Measurements from ENCODE around the gene FBLN2.

FBLN2 gene

DNA sequence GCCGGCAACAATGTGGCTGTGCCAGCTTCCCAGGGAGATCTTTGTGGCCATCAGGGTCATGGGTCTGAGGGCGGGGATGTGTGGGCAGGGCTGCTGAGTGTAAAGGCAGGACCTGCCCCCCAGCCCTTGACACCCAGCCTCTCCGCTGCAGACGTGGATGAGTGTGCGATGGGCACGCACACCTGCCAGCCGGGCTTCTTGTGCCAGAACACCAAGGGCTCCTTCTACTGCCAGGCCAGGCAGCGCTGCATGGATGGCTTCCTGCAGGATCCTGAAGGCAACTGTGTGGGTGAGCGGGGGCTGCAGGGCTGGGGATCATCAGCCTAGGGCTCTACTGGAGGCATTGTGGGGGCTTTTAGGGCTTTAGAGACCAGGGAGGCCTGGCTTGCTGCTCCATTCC, 78.8 kb downstream of the FBLN2 start:
- DNase-seq, result no peak

- no peak for DNase-seq
Measured at GRCh38 chr3:13628432-13628831, 79.5 kb downstream of the FBLN2 start.

DNA sequence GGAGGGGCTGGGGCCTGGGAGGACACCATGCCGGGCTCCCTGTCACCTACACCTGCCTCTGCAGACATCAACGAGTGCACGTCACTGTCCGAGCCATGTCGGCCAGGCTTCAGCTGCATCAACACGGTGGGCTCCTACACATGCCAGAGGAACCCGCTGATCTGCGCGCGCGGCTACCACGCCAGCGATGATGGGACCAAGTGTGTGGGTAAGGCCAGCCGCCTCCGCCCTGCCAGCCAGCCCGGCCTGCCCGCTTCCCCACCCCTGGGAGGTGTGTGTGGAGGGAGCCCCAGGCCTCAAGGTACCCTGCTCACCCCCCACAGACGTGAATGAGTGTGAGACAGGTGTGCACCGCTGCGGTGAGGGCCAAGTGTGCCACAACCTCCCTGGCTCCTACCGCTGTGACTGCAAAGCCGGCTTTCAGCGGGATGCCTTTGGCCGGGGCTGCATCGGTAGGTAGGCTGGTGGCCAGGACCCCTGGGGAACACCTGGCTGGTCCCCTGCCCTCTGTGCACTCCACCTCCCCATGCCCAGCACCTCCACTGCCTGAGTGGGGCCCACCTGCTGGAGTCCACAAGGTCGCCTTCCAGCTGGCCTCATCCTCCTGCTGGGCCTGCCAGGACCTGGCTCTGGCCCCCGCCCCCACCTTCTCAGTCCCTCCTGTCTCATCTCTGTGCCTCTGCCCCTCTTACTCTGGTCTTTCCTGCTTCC, 80.1 kb downstream of the FBLN2 start:
- DNase-seq, result no peak

DNA sequence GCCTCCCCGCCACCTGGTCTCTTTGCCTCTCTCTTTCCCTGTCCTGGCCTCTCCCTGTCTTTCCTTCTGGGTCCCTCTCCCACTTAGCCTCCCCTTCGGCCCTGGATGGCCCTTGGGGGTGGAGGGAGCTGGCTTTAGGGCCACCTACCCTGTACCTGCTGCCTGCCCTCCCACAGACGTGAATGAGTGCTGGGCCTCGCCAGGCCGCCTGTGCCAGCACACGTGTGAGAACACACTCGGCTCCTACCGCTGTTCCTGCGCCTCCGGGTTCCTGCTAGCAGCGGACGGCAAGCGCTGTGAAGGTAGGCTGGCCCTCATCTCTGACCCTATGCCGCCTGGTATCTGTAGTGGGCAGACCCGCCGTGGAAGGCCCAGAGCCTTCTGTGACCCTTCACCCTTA, 80.7 kb downstream of the FBLN2 start:
- no peak for DNase-seq

GRCh38 chr3:13631256-13631655, 82.3 kb downstream of the FBLN2 start:
- DNase-seq, result no peak

DNA sequence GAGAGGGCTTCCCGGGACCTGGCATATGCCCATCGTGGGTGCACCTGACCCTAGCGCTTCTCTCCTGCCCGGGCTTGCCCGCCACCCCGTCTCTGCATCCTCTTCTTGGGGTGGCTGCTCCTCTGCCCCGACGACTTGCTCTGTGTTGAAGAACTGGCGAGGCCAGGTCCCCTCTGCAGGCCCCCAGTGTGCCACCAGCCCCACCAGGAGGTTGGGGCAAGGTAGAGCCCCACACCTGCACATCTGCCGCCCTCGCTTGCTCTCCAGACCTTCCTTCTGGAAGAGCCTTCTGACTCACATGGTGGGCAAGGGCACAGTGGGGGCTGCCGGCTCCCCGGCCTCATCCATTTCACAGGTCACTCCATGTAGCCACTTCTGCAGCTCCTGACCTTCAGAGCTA, 84.3 kb downstream of the FBLN2 start:
- no peak for DNase-seq

- DNase-seq, result no peak
Measured at GRCh38 chr3:13634151-13634550, 85.2 kb downstream of the FBLN2 start.

DNA sequence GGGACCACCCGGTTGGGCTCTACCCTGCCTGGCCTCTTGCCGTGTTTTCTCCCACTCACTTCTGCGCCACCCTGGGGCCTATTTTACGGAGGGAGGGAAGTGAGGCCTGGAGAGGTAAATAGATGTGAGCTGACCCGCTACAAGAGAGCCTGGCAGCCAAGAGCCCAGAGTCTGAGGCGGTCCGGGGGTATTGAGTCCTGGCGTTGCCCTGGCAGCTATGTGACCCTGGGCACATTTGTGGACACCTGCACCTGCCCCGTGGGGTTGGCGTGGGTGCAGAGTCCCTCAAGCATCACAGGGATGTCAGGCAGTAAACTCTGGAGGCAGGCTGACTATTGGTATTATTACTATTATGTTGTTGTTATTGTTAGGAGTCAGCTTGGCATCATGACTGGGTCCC, 85.7 kb downstream of the FBLN2 start:
- DNase-seq, result no peak

DNA sequence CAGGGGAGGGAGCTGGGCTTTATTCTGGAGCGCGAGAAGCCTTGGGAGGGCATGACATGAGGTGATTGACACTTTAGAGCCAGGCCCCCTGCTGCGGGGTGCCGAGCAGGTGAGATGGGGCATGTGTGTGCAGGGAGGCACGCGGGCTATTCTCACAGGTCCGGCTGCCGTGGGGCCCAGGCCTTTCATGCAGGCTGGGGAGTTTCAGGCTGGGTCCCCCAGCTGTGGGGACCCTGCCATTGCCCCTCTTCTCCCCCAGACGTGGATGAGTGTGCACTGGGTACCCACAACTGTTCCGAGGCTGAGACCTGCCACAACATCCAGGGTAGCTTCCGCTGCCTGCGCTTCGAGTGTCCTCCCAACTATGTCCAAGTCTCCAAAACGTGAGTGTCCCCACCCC, 87.3 kb downstream of the FBLN2 start:
- DNase-seq, result no peak

DNA sequence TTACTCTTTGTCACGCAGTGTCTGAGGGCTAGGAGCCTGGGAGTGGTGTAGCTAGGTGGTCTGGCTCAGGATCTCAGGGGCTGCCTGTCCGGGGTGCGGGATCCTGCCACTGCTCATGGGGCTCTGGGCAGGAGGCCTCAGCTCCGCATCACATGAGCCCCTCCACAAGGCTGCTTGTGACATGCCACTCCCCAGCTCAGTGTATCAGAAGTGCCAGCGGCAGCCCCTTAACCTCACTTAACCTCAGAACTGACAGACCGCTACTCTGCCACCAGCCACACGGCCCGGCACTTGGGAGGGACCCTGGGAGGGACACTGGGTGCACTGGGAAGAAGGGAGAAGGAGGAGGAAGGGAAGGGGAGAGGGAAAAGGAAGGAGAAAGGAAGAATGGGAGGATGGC, 87.9 kb downstream of the FBLN2 start:
- DNase-seq, result no peak

DNA sequence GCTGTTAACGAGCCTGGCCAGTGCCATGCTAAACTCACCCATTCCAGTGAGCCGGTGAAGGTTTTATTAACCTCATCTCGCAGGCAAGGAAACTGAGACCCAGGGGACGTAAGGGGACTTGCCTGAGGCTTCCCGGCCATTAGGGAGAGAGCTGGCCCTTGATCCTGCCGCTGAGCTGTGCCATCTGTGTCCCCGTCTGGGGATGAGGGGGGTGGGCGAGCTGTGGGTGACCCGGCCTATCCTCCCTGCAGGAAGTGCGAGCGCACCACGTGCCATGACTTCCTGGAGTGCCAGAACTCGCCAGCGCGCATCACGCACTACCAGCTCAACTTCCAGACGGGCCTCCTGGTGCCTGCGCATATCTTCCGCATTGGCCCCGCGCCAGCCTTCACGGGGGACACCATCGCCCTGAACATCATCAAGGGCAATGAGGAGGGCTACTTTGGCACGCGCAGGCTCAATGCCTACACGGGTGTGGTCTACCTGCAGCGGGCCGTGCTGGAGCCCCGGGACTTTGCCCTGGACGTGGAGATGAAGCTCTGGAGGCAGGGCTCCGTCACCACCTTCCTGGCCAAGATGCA, 88.5 kb downstream of the FBLN2 start:
- no peak for DNase-seq

GRCh38 chr3:13637953-13638352, 89.0 kb downstream of the FBLN2 start:
- DNase-seq, result no peak

DNA sequence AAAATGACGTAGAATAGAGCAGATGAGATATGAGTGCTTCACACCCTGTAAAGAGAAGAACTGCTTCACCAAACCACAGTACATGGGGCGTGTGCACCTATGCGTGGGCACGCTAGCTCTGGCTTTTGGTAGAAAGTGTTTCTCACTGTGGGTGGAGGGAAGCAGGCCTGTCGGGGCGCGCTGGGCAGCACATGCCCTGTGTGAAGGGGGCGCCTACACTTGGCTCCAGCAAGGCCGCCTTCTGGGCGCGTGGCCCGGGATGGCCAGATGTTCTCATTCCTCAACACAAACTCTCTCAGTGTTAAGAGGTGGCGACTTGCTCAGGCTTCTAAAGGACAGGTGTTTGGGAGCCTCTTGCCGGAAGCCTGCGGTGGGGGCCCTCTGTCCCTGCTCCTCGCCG, 90.0 kb downstream of the FBLN2 start:
- DNase-seq, result no peak

DNA sequence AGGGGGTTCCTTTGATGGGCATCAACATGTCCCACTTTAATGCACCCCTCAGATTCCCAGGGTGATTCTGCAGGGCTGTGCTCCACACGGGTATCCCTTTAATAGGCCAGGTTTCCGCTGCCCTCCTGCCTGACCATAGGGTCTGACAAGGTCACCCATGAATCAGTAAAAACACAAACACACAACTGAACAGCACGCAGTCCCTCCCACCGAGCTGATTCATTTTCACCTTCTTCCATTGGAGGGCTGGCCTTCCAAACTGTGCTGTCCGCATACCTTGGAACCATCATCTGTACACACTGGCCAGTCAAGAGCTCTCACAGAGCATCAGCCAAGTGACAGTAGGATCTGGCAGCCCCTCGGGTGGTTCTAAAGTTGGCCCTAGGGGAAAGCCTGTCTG, 93.7 kb downstream of the FBLN2 start:
- no peak for DNase-seq

- DNase-seq, result no peak
Measured at GRCh38 chr3:13644341-13645117, 95.6 kb downstream of the FBLN2 start.

GRCh38 chr3:13645801-13646637, 97.1 kb downstream of the FBLN2 start:
- DNase-seq, result no peak

DNA sequence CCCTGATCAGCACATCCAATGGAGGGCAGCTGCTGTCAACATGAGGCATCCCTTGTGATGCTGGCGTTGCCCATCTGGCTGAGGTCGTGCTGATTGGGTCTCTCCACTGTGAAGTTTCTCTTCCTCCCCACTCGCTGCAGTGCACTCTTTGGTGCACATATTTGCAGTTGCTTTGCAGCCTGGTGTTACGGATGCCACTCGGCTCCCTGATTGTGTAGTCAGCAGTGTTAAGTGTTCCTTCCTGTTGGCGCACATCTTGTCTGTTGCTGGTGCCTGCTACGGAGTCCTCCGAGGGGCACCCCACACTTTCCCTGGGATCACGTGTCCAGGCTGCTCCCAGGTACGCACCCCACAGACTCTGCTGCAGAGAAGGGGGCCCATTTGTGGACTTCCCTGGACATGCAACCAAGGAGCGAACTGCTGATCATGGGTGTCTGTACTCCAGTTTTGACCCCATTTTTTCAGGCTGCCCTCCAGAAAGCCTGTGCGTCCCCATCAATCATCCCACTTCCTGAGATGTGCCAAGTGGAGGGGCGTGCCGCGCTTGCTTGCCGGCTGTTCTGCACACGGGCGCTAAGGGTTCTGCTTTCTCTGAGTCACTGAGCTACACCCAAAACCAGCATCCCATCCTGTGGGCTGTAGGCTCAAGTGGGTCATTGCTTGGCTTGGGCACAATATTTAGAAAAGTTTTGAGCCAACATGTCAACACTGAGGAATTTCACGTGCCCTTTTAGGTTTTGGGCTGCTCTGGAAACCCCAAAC, 98.6 kb downstream of the FBLN2 start:
- no peak for DNase-seq

GRCh38 chr3:13648060-13649001, 99.4 kb downstream of the FBLN2 start:
- peak; percentile 70 for DNase-seq

- peak; percentile 67 for DNase-seq
Measured at GRCh38 chr3:13650210-13651056, 101.5 kb downstream of the FBLN2 start.

DNA sequence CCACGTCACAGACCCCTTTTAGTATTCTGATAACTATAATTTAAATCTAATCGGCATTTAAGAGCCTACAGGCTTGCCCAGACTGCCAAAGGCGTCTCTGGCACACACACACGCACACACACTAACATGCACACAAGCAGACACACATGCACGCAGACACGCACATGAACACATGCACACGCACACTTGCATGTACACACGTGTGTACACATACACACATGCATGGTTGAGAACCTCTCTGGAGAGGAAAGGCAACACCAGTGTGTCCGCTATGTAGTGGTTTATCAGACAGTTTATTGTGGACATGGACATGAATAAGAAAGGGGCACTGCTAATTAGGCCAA, 102.1 kb downstream of the FBLN2 start:
- no peak for DNase-seq

Data from NCI-H1092 (cell line).